GM23338 (cell line): Measurements from ENCODE around the gene SEMA5A. TPM values are rescaled to one million over a fixed set of nuclear protein-coding genes. Genes with fewer than 3 reads are reported as not detected.

Source experiments
- ATAC-seq: fragments of 200-7000 bp; cut with Tn5 transposase; 3 replicates; pipeline ENCODE4 v1.9.1; 2020
- DNase-seq: peaks from one replicate; pipeline ENCODE4 v3.0.0-alpha.2; 2015; ENCODE audit warnings: low spot score
- H2AFZ ChIP-seq: fragments of 200-600 bp; sonication (generic); 2 replicates; pipeline ENCODE4 v1.8.0; 2016; ENCODE audit warnings: antibody characterized with exemption, mild to moderate bottlenecking, moderate library complexity
- H3F3A ChIP-seq: fragments of 200-600 bp; sonication (generic); replicated peaks from 2 replicates; pipeline ENCODE4 v1.8.0; 2017; ENCODE audit warnings: antibody characterized with exemption, mixed run types, low read depth
- H3K27ac ChIP-seq: fragments of 200-600 bp; sonication (generic); 2 replicates; pipeline ENCODE4 v1.6.1; 2016; ENCODE audit warnings: low read depth
- H3K27me3 ChIP-seq: fragments of 200-600 bp; sonication (generic); 2 replicates; pipeline ENCODE4 v1.8.0; 2016; ENCODE audit warnings: mild to moderate bottlenecking, mixed run types, moderate library complexity; ENCODE audit not compliant: insufficient read depth
- H3K36me3 ChIP-seq: fragments of 200-600 bp; sonication (generic); 2 replicates; pipeline ENCODE4 v1.8.0; 2016; ENCODE audit warnings: mild to moderate bottlenecking; ENCODE audit not compliant: insufficient read depth
- H3K4me1 ChIP-seq: fragments of 200-600 bp; sonication (generic); 2 replicates; pipeline ENCODE4 v1.8.0; 2016; ENCODE audit warnings: mild to moderate bottlenecking, moderate library complexity; ENCODE audit not compliant: insufficient read depth
- H3K4me2 ChIP-seq: fragments of 200-600 bp; sonication (generic); 2 replicates; pipeline ENCODE4 v1.7.1; 2017; ENCODE audit warnings: mixed run types
- H3K4me3 ChIP-seq: fragments of 200-600 bp; sonication (generic); 2 replicates; pipeline ENCODE4 v1.6.1; 2016; ENCODE audit warnings: mixed run types
- H3K79me2 ChIP-seq: fragments of 200-600 bp; sonication (generic); replicated peaks from 2 replicates; pipeline ENCODE4 v1.8.0; 2017; ENCODE audit warnings: mild to moderate bottlenecking; ENCODE audit not compliant: insufficient read depth
- H3K9me2 ChIP-seq: fragments of 200-600 bp; sonication (generic); 2 replicates; pipeline ENCODE4 v1.8.0; 2017; ENCODE audit not compliant: insufficient read depth
- H4K20me1 ChIP-seq: fragments of 200-600 bp; sonication (generic); replicated peaks from 2 replicates; pipeline ENCODE4 v1.8.0; 2017; ENCODE audit warnings: mild to moderate bottlenecking; ENCODE audit not compliant: insufficient read depth
- H3K27ac Mint-ChIP-seq: 2 replicates; pipeline ENCODE4 v1.8.0; 2020; ENCODE audit warnings: inconsistent platforms, mild to moderate bottlenecking, moderate library complexity, mixed read lengths
- H3K27me3 Mint-ChIP-seq: 3 replicates; pipeline ENCODE4 v1.8.0; 2022; ENCODE audit warnings: low read depth, mild to moderate bottlenecking, moderate library complexity, mixed read lengths, inconsistent platforms; ENCODE audit not compliant: insufficient read depth, poor library complexity
- H3K36me3 Mint-ChIP-seq: 3 replicates; pipeline ENCODE4 v1.8.0; 2021; ENCODE audit warnings: low read depth, mild to moderate bottlenecking, inconsistent platforms, moderate library complexity, mixed read lengths
- H3K4me1 Mint-ChIP-seq: 3 replicates; pipeline ENCODE4 v1.8.0; 2020; ENCODE audit warnings: mild to moderate bottlenecking, inconsistent platforms, mixed read lengths
- H3K4me3 Mint-ChIP-seq: 3 replicates; pipeline ENCODE4 v1.8.0; 2021; ENCODE audit warnings: moderate library complexity, mild to moderate bottlenecking, inconsistent platforms, mixed read lengths
- H3K9me3 Mint-ChIP-seq: 3 replicates; pipeline ENCODE4 v1.8.0; 2020; ENCODE audit warnings: moderate library complexity, mild to moderate bottlenecking, inconsistent platforms, mixed read lengths
- CREB1 ChIP-seq: fragments of 250-450 bp; sonication (Bioruptor Pico); IDR thresholded peaks from 2 replicates; pipeline ENCODE4 v1.5.0; 2020; ENCODE audit warnings: low read depth, mild to moderate bottlenecking, moderate library complexity
- EZH2phosphoT487 ChIP-seq: fragments of 200-600 bp; sonication (generic); IDR thresholded peaks from one replicate; pipeline ENCODE4 v1.8.1; 2018; ENCODE audit warnings: antibody characterized with exemption; ENCODE audit not compliant: unreplicated experiment
- JUNB ChIP-seq: IDR thresholded peaks from one replicate; pipeline ENCODE4 v1.6.1; 2016; ENCODE audit warnings: antibody characterized with exemption; ENCODE audit not compliant: unreplicated experiment
- NANOG ChIP-seq: IDR thresholded peaks from 2 replicates; pipeline ENCODE4 v1.6.1; 2016; ENCODE audit warnings: antibody characterized with exemption, borderline replicate concordance
- POLR2AphosphoS5 ChIP-seq: IDR thresholded peaks from 2 replicates; pipeline ENCODE4 v1.6.1; 2016; ENCODE audit warnings: antibody characterized with exemption, low read depth
- ZNF114 ChIP-seq: fragments of 250-450 bp; sonication (Bioruptor Pico); IDR thresholded peaks from 2 replicates; pipeline ENCODE4 v1.5.0; 2020; ENCODE audit warnings: mild to moderate bottlenecking, moderate library complexity
- ZNF331 ChIP-seq: fragments of 250-450 bp; sonication (Bioruptor Pico); IDR thresholded peaks from 2 replicates; pipeline ENCODE4 v1.5.0; 2020; ENCODE audit warnings: low read depth, mild to moderate bottlenecking, moderate library complexity
- polyA plus RNA-seq: library from polyadenylated mRNA; unstranded; fragments of >200 nt; fragmentation: Nextera tagmentation; extraction: Ambion mirVana; gene quantifications from 2 replicates; pipeline ENCODE4 v1.2.1, GENCODE V29; 2016
- total RNA-seq: library from RNA; depleted of rRNA; stranded (reverse); fragments of >200 nt; shearing (Covaris generic); gene quantifications from 2 replicates; pipeline ENCODE4 v1.2.3, GENCODE V29; 2014
- TF ChIP-seq, protein P1 (sequence below): IDR thresholded peaks from one replicate; pipeline ENCODE4 v1.6.1; 2018; ENCODE audit warnings: antibody characterized with exemption; ENCODE audit not compliant: unreplicated experiment
- TF ChIP-seq, protein P2 (sequence below), 2 experiments: fragments of 200-600 bp in 1 of 2; sonication (generic) in 1 of 2; conservative IDR thresholded peaks; 2 replicates each; pipeline versions ENCODE4 v1.5.1 to v1.6.1; 2016 to 2017; ENCODE audit warnings: antibody characterized with exemption in 2 of 2, low read depth in 2 of 2, mild to moderate bottlenecking in 2 of 2, moderate library complexity in 1 of 2
- TF ChIP-seq, protein P3 (sequence below): IDR thresholded peaks from 2 replicates; pipeline ENCODE4 v1.6.1; 2016; ENCODE audit warnings: antibody characterized with exemption

SEMA5A gene
- total and polyA plus RNA-seq, 2 experiments from 2014 or later = 2.1 to 8.1 TPM

DNA sequence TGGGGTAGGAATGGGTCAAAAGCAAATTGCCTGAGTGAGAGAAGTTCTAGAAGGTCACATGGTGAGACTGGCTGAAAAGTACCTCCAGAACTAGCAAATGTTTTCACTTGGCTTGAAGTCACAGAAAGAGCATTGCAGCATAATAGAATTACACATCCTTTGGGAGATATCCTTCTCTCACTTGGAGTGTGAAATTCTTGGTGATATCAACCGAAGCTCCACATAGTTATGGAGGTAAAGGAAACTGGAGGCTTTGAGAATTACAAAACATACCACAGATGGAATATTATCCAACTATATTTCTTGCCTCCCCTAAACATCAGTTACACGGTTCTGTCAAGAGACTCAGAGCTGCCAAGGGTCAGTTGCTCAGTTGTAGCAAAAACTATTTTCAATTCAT is 182.4 kb downstream of the SEMA5A start:
- Histone ChIP-seq H3K79me2 (no peaks in the 10 kb centered on the region), H3K27ac (no peak overlapping the region), H3K4me3 (no peak overlapping the region), H3F3A (no peaks in the 10 kb centered on the region), H4K20me1 (no peaks in the 10 kb centered on the region), H3K27me3 (no peaks in the 10 kb centered on the region), H3K9me2 (no peaks in the 10 kb centered on the region), H3K36me3 (no peaks in the 10 kb centered on the region), H3K4me2 (no peak overlapping the region), H3K4me1 (peaks cover 17% of the 10 kb centered on the region), H2AFZ (no peak overlapping the region)
- Mint-ChIP-seq H3K36me3 (no peaks in the 10 kb centered on the region), H3K27ac (no peak overlapping the region), H3K9me3 (no peaks in the 10 kb centered on the region), H3K4me3 (no peak overlapping the region), H3K4me1 (peaks cover 15% of the 10 kb centered on the region; the same call in 2 of the 3 replicates), H3K27me3 (peaks cover 4% of the 10 kb centered on the region)
- no peak for TF ChIP-seq EZH2phosphoT487
- no peak for TF ChIP-seq POLR2AphosphoS5
- TF ChIP-seq ZNF114 = no peak
- no peak for TF ChIP-seq JUNB
- TF ChIP-seq, protein P1, sequence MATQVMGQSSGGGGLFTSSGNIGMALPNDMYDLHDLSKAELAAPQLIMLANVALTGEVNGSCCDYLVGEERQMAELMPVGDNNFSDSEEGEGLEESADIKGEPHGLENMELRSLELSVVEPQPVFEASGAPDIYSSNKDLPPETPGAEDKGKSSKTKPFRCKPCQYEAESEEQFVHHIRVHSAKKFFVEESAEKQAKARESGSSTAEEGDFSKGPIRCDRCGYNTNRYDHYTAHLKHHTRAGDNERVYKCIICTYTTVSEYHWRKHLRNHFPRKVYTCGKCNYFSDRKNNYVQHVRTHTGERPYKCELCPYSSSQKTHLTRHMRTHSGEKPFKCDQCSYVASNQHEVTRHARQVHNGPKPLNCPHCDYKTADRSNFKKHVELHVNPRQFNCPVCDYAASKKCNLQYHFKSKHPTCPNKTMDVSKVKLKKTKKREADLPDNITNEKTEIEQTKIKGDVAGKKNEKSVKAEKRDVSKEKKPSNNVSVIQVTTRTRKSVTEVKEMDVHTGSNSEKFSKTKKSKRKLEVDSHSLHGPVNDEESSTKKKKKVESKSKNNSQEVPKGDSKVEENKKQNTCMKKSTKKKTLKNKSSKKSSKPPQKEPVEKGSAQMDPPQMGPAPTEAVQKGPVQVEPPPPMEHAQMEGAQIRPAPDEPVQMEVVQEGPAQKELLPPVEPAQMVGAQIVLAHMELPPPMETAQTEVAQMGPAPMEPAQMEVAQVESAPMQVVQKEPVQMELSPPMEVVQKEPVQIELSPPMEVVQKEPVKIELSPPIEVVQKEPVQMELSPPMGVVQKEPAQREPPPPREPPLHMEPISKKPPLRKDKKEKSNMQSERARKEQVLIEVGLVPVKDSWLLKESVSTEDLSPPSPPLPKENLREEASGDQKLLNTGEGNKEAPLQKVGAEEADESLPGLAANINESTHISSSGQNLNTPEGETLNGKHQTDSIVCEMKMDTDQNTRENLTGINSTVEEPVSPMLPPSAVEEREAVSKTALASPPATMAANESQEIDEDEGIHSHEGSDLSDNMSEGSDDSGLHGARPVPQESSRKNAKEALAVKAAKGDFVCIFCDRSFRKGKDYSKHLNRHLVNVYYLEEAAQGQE = no peak
- no peak for TF ChIP-seq ZNF331 (CRISPR knock-in tag)
- TF ChIP-seq, protein P2, sequence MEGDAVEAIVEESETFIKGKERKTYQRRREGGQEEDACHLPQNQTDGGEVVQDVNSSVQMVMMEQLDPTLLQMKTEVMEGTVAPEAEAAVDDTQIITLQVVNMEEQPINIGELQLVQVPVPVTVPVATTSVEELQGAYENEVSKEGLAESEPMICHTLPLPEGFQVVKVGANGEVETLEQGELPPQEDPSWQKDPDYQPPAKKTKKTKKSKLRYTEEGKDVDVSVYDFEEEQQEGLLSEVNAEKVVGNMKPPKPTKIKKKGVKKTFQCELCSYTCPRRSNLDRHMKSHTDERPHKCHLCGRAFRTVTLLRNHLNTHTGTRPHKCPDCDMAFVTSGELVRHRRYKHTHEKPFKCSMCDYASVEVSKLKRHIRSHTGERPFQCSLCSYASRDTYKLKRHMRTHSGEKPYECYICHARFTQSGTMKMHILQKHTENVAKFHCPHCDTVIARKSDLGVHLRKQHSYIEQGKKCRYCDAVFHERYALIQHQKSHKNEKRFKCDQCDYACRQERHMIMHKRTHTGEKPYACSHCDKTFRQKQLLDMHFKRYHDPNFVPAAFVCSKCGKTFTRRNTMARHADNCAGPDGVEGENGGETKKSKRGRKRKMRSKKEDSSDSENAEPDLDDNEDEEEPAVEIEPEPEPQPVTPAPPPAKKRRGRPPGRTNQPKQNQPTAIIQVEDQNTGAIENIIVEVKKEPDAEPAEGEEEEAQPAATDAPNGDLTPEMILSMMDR (conservative IDR thresholded peaks at IDR 0.05; ENCODE audit: low read depth in 2 of 2) = no peak
- no peak for TF ChIP-seq NANOG
- DNase-seq (no peak), ATAC-seq (no peak)

DNA sequence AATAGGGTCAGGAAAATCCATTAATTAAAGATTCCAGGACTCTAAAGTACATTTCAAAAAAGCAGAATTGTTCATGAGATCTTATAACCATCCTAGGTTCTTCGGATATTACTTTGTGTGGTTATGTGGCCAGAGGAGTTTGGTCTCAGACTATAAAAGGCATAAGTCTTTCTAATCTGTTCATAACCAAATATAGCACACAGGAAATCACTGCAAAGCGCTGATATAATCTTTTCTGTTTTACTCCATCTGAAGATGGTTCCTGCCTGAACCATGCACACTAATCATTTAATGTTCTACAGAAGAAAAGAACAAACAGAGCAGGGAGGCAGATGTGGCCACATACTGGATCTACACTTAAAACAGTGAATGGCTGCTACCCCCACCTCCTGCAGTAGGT is 182.8 kb downstream of the SEMA5A start:
- H4K20me1 ChIP-seq = no peaks in the 10 kb centered on the region
- Mint-ChIP-seq H3K9me3 (no peaks in the 10 kb centered on the region), H3K4me1 (peaks cover 15% of the 10 kb centered on the region; the same call in 2 of the 3 replicates), H3K4me3 (no peak overlapping the region), H3K27ac (no peak overlapping the region), H3K36me3 (no peaks in the 10 kb centered on the region), H3K27me3 (peaks cover 4% of the 10 kb centered on the region)
- 0 out of 2 replicates have a peak, but pooled peaks cover 2% of the 10 kb centered on the region for H3K9me2 ChIP-seq
- H3K27me3 ChIP-seq = no peaks in the 10 kb centered on the region
- DNase-seq = no peak
- no peak overlapping the region for H3K27ac ChIP-seq
- no peaks in the 10 kb centered on the region for H3K36me3 ChIP-seq
- no peak overlapping the region for H3K4me3 ChIP-seq
- no peak overlapping the region for H3K4me2 ChIP-seq
- no peak for ATAC-seq
- no peaks in the 10 kb centered on the region for H3F3A ChIP-seq
- no peak overlapping the region for H2AFZ ChIP-seq
- peaks cover 17% of the 10 kb centered on the region for H3K4me1 ChIP-seq
- no peaks in the 10 kb centered on the region for H3K79me2 ChIP-seq
- TF ChIP-seq JUNB (no peak), CREB1 (CRISPR knock-in tag) (no peak), ZNF331 (CRISPR knock-in tag) (no peak)
- TF ChIP-seq, protein P3, sequence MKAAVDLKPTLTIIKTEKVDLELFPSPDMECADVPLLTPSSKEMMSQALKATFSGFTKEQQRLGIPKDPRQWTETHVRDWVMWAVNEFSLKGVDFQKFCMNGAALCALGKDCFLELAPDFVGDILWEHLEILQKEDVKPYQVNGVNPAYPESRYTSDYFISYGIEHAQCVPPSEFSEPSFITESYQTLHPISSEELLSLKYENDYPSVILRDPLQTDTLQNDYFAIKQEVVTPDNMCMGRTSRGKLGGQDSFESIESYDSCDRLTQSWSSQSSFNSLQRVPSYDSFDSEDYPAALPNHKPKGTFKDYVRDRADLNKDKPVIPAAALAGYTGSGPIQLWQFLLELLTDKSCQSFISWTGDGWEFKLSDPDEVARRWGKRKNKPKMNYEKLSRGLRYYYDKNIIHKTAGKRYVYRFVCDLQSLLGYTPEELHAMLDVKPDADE = no peak
- TF ChIP-seq, protein P2 (conservative IDR thresholded peaks at IDR 0.05; ENCODE audit: low read depth in 2 of 2) = no peak
